ENCODE measurements around the gene BICC1.

- TF ChIP-seq CTCF (IDR thresholded peaks at IDR 0.05) (no peak), POLR2AphosphoS5 (IDR thresholded peaks at IDR 0.05; ENCODE audit: low read depth, low read length) (no peak), TCF7L2 (IDR thresholded peaks at IDR 0.05; ENCODE audit: low read depth, low read length) (no peak), SIN3A (IDR thresholded peaks at IDR 0.05; ENCODE audit: borderline replicate concordance, insufficient read depth, low read depth, low read length) (no peak)
- TF ChIP-seq, protein P1, sequence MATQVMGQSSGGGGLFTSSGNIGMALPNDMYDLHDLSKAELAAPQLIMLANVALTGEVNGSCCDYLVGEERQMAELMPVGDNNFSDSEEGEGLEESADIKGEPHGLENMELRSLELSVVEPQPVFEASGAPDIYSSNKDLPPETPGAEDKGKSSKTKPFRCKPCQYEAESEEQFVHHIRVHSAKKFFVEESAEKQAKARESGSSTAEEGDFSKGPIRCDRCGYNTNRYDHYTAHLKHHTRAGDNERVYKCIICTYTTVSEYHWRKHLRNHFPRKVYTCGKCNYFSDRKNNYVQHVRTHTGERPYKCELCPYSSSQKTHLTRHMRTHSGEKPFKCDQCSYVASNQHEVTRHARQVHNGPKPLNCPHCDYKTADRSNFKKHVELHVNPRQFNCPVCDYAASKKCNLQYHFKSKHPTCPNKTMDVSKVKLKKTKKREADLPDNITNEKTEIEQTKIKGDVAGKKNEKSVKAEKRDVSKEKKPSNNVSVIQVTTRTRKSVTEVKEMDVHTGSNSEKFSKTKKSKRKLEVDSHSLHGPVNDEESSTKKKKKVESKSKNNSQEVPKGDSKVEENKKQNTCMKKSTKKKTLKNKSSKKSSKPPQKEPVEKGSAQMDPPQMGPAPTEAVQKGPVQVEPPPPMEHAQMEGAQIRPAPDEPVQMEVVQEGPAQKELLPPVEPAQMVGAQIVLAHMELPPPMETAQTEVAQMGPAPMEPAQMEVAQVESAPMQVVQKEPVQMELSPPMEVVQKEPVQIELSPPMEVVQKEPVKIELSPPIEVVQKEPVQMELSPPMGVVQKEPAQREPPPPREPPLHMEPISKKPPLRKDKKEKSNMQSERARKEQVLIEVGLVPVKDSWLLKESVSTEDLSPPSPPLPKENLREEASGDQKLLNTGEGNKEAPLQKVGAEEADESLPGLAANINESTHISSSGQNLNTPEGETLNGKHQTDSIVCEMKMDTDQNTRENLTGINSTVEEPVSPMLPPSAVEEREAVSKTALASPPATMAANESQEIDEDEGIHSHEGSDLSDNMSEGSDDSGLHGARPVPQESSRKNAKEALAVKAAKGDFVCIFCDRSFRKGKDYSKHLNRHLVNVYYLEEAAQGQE (IDR thresholded peaks at IDR 0.05; ENCODE audit: insufficient read depth in 1 of 2, low read depth in 2 of 2, low read length in 1 of 2): no peak
Measured at GRCh38 chr10:58818900-58819299, 306.2 kb downstream of the BICC1 start.
